ENCODE results near the gene SLC9C2. TPM values are rescaled to one million over a fixed set of nuclear protein-coding genes. Genes with fewer than 3 reads are reported as not detected.
A peak's percentile ranks its signal among the peaks of the same experiment; 100 is the strongest.
"Not testable (repeated sequence)": the region's sequence is repeated elsewhere in the genome, so short reads cannot be mapped to it uniquely, and the experiment has no call there.

The SLC9C2 gene
- polyA plus RNA-seq, 1 of the 3 experiments (the other 2 are of a cell fraction), result not detected

GRCh38 chr1:173474780-173475421, 128.0 kb downstream of the SLC9C2 start:
- H3K9me3 ChIP-seq; DNase-seq; H4K20me1 ChIP-seq (ENCODE audit: insufficient read depth); H3K9me2 ChIP-seq; CTCF ChIA-PET; H3K27me3 ChIP-seq (ENCODE audit: insufficient read depth): not testable (repeated sequence)
- Histone ChIP-seq H3K4me1 (ENCODE audit: control insufficient read depth in 1 of 2, insufficient read depth in 2 of 2, low read depth in 1 of 2, low read length in 1 of 2) (peaks cover 22 to 45% of the 10 kb centered on the region in 2 experiments; a peak in 3 of 4 replicates), H3K27ac (ENCODE audit: low read depth in 2 of 2, low read length in 1 of 2) (peak overlapping the region; percentile 89 to 92), H3K9ac (peak overlapping the region; percentile 71; the same call in 1 of the 2 replicates), H3K79me2 (ENCODE audit: insufficient read depth) (peaks cover 63% of the 10 kb centered on the region), H3K4me3 (ENCODE audit: low read depth in 2 of 2, low read length in 1 of 2) (peak overlapping the region; percentile 73 to 75), H2AFZ (ENCODE audit: low read depth) (peak overlapping the region; percentile 38; the same call in 1 of the 2 replicates), H3F3A (replicated peaks; ENCODE audit: insufficient read depth) (peaks cover 36% of the 10 kb centered on the region), H3K4me2 (peak overlapping the region; percentile 87), H3K36me3 (replicated peaks in 1 of 2; ENCODE audit: control insufficient read depth in 1 of 2, insufficient read depth in 2 of 2, low read length in 1 of 2) (peaks cover 9 to 10% of the 10 kb centered on the region in 2 experiments)
- POLR2A ChIA-PET, result interaction anchor here (0.7 kb wide), 1 partner anchor 168 kb away, joined by 3 read pairs; no protein-coding TSS in a partner anchor
- WGBS (ENCODE audit: low lambda C conversion rate), result 50% methylated on average over 17 of the region's 17 CpGs
- peak; percentile 46 for TF ChIP-seq GATA2 (CRISPR knock-in tag; IDR thresholded peaks at IDR 0.05)

- ChIA-PET POLR2A (no interaction called here), CTCF (interaction anchor here (1.1 to 2.0 kb wide), 2 partner anchors 39 to 43 kb away, joined by 3 to 7 read pairs; no protein-coding TSS in a partner anchor)
- Histone ChIP-seq H3K27me3 (ENCODE audit: insufficient read depth) (no peaks in the 10 kb centered on the region), H3F3A (replicated peaks; ENCODE audit: insufficient read depth) (peaks cover 36% of the 10 kb centered on the region), H3K36me3 (replicated peaks in 1 of 2; ENCODE audit: control insufficient read depth in 1 of 2, insufficient read depth in 2 of 2, low read length in 1 of 2) (peaks cover 4 to 6% of the 10 kb centered on the region in 2 experiments), H3K9me2 (no peaks in the 10 kb centered on the region), H3K4me3 (ENCODE audit: low read depth in 2 of 2, low read length in 1 of 2) (peak overlapping the region; percentile 17 to 75; a peak in 3 of 4 replicates), H3K79me2 (ENCODE audit: insufficient read depth) (peaks cover 57% of the 10 kb centered on the region), H3K27ac (ENCODE audit: low read depth in 2 of 2, low read length in 1 of 2) (peak overlapping the region; percentile 89 to 92), H2AFZ (ENCODE audit: low read depth) (peak overlapping the region; percentile 54), H4K20me1 (ENCODE audit: insufficient read depth) (no peaks in the 10 kb centered on the region; the same call in 1 of the 2 replicates), H3K9me3 (no peaks in the 10 kb centered on the region), H3K9ac (peak overlapping the region; percentile 71; the same call in 1 of the 2 replicates), H3K4me2 (peak overlapping the region; percentile 87), H3K4me1 (ENCODE audit: control insufficient read depth in 1 of 2, insufficient read depth in 2 of 2, low read depth in 1 of 2, low read length in 1 of 2) (peaks cover 22 to 42% of the 10 kb centered on the region in 2 experiments; a peak in 3 of 4 replicates)
- no peak for DNase-seq
- WGBS (ENCODE audit: low lambda C conversion rate), result 85% methylated on average over 5 of the region's 5 CpGs
- TF ChIP-seq MEF2A (IDR thresholded peaks at IDR 0.05; ENCODE audit: borderline replicate concordance, low read depth) (no peak), TCF12 (IDR thresholded peaks at IDR 0.05) (no peak), PBX3 (IDR thresholded peaks at IDR 0.05) (no peak), RAD21 (IDR thresholded peaks at IDR 0.05; ENCODE audit: low read length) (no peak), IRF3 (IDR thresholded peaks at IDR 0.05; ENCODE audit: low read depth, low read length) (no peak), POLR2AphosphoS5 (IDR thresholded peaks at IDR 0.05; ENCODE audit: low read depth, low read length) (no peak), MAX (IDR thresholded peaks at IDR 0.05; ENCODE audit: low read depth) (no peak), FOSL2 (IDR thresholded peaks at IDR 0.05; ENCODE audit: borderline replicate concordance, low read depth) (no peak), JUND (IDR thresholded peaks at IDR 0.05) (no peak), SIN3A (IDR thresholded peaks at IDR 0.05; ENCODE audit: borderline replicate concordance, low read depth, low read length) (no peak), FOXM1 (IDR thresholded peaks at IDR 0.05; ENCODE audit: low read depth) (no peak), CTCF (IDR thresholded peaks at IDR 0.05) (no peak), REST (IDR thresholded peaks at IDR 0.05; ENCODE audit: low read depth, low read length) (no peak)
These were observed 128.6 kb downstream of the SLC9C2 start for GRCh38 chr1:173474097-173474779.

All from SK-N-SH (cell line).